ENCODE results near the gene SUMO3.

DNA sequence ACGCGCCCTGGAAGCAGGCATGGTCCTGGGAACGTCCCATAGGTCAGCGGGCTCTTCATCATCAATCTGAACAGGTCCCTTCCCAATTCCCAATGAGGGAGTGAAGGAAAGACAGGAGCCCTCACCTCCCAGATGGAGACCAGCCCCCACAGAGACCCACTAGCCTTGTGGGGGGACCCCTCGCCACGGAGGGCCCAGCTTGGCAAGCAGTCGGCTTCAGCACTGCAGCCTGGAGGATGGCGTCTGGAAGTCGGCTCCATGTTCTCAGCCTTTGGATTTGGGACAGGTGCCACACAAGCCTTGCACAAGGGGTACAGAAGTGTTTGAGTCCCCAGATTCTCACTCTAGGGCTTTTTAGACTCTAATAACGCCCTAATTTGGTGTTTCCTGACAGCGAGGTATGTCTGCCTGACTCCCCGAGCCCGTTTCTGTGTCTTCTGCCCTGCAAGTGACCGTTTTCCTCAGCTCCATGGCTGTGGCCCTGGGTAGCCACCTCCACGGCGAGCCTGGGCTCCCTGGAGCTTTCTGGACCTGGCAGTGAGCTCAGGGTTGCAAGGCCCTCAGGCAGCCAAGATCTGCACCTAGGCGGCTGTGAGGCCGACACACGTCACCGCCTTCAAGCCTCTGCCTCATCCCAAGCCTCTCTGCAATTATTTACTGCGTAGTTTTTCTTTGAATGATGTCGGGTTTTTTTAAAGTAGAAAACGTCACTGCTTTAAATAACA lies 25.0 kb upstream of the SUMO3 start:
- TF ChIP-seq HNF4G (IDR thresholded peaks at IDR 0.05) (no peak), MAX (IDR thresholded peaks at IDR 0.05) (no peak), GABPA (IDR thresholded peaks at IDR 0.05 in 1 of 2, conservative IDR thresholded peaks at IDR 0.05 in 1 of 2) (no peak), TAF1 (conservative IDR thresholded peaks at IDR 0.05) (no peak), ATF3 (IDR thresholded peaks at IDR 0.05) (no peak), FOXA1 (IDR thresholded peaks at IDR 0.05) (no peak), RAD21 (IDR thresholded peaks at IDR 0.05) (no peak), YY1 (IDR thresholded peaks at IDR 0.05) (no peak), FOXA2 (IDR thresholded peaks at IDR 0.05) (no peak), SP1 (IDR thresholded peaks at IDR 0.05) (no peak), EGR1 (IDR thresholded peaks at IDR 0.05; ENCODE audit: low read depth in 2 of 2) (no peak)
- TF ChIP-seq, protein P1, sequence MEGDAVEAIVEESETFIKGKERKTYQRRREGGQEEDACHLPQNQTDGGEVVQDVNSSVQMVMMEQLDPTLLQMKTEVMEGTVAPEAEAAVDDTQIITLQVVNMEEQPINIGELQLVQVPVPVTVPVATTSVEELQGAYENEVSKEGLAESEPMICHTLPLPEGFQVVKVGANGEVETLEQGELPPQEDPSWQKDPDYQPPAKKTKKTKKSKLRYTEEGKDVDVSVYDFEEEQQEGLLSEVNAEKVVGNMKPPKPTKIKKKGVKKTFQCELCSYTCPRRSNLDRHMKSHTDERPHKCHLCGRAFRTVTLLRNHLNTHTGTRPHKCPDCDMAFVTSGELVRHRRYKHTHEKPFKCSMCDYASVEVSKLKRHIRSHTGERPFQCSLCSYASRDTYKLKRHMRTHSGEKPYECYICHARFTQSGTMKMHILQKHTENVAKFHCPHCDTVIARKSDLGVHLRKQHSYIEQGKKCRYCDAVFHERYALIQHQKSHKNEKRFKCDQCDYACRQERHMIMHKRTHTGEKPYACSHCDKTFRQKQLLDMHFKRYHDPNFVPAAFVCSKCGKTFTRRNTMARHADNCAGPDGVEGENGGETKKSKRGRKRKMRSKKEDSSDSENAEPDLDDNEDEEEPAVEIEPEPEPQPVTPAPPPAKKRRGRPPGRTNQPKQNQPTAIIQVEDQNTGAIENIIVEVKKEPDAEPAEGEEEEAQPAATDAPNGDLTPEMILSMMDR (IDR thresholded peaks at IDR 0.05; ENCODE audit: low read depth, low read length, missing input control): no peak
- TF ChIP-seq, protein P2, sequence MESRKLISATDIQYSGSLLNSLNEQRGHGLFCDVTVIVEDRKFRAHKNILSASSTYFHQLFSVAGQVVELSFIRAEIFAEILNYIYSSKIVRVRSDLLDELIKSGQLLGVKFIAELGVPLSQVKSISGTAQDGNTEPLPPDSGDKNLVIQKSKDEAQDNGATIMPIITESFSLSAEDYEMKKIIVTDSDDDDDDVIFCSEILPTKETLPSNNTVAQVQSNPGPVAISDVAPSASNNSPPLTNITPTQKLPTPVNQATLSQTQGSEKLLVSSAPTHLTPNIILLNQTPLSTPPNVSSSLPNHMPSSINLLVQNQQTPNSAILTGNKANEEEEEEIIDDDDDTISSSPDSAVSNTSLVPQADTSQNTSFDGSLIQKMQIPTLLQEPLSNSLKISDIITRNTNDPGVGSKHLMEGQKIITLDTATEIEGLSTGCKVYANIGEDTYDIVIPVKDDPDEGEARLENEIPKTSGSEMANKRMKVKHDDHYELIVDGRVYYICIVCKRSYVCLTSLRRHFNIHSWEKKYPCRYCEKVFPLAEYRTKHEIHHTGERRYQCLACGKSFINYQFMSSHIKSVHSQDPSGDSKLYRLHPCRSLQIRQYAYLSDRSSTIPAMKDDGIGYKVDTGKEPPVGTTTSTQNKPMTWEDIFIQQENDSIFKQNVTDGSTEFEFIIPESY (IDR thresholded peaks at IDR 0.05): no peak
